HL-60/S4 (cell line): ENCODE data around the gene ZBTB2.
"Not testable (repeated sequence)": the region's sequence is repeated elsewhere in the genome, so short reads cannot be mapped to it uniquely, and the experiment has no call there.

Experiments used
- in situ Hi-C: fragments of 300-500 bp; cut with MboI; formaldehyde crosslinking; loops from 2 replicates; pipeline ENCODE4 v1.14.3; 2022; ENCODE audit warnings: low sequenced_read_pairs

The ZBTB2 gene

GRCh38 chr6:151338651-151339200 lies 52.6 kb downstream of the ZBTB2 start:
- in situ Hi-C loops: no loop called here

- in situ Hi-C loops: no loop called here
Observed at GRCh38 chr6:151335930-151336329, 55.4 kb downstream of the ZBTB2 start.

- in situ Hi-C loops: no loop called here
Observed at GRCh38 chr6:151330130-151330696, 61.1 kb downstream of the ZBTB2 start.

GRCh38 chr6:151327101-151327500 lies 64.3 kb downstream of the ZBTB2 start:
- in situ Hi-C loops: loop anchor here (10.0 kb wide), 2 partner anchors 312 to 432 kb away; no protein-coding TSS in a partner anchor

- in situ Hi-C loops: loop anchor here (10.0 kb wide), 2 partner anchors 311 to 431 kb away; no protein-coding TSS in a partner anchor
Observed at GRCh38 chr6:151326116-151326825, 65.1 kb downstream of the ZBTB2 start.

GRCh38 chr6:151325075-151326050 lies 66.0 kb downstream of the ZBTB2 start:
- in situ Hi-C loops: loop anchor here (10.0 kb wide), 2 partner anchors 311 to 431 kb away; no protein-coding TSS in a partner anchor

GRCh38 chr6:151324488-151324825 lies 66.9 kb downstream of the ZBTB2 start:
- in situ Hi-C loops: loop anchor here (10.0 kb wide), 2 partner anchors 310 to 430 kb away; no protein-coding TSS in a partner anchor

GRCh38 chr6:151323791-151324487 lies 67.4 kb downstream of the ZBTB2 start:
- in situ Hi-C loops: loop anchor here (10.0 kb wide), 2 partner anchors 309 to 429 kb away; no protein-coding TSS in a partner anchor

- in situ Hi-C loops: loop anchor here (10.0 kb wide), 2 partner anchors 308 to 428 kb away; no protein-coding TSS in a partner anchor
Observed at GRCh38 chr6:151322570-151322969, 68.8 kb downstream of the ZBTB2 start.

- in situ Hi-C loops: loop anchor here (10.0 kb wide), 2 partner anchors 307 to 427 kb away; no protein-coding TSS in a partner anchor
Observed at GRCh38 chr6:151321438-151321837, 69.9 kb downstream of the ZBTB2 start.

GRCh38 chr6:151320140-151320539 lies 71.2 kb downstream of the ZBTB2 start:
- in situ Hi-C loops: loop anchor here (10.0 kb wide), 2 partner anchors 305 to 425 kb away; no protein-coding TSS in a partner anchor

GRCh38 chr6:151317995-151318365 lies 73.4 kb downstream of the ZBTB2 start:
- in situ Hi-C loops: no loop called here

- in situ Hi-C loops: no loop called here
Observed at GRCh38 chr6:151317103-151317994, 74.0 kb downstream of the ZBTB2 start.

GRCh38 chr6:151315661-151316060 lies 75.7 kb downstream of the ZBTB2 start:
- in situ Hi-C loops: not testable (repeated sequence)
